Measurements from ENCODE around the gene GSTM2.
A peak's percentile ranks its signal among the peaks of the same experiment; 100 is the strongest.

GSTM2 gene

GRCh38 chr1:109629372-109630030 is 38.4 kb upstream of the GSTM2 start:
- DNase-seq (ENCODE audit: low spot score), result no peak

GRCh38 chr1:109630081-109630897 is 37.6 kb upstream of the GSTM2 start:
- DNase-seq (ENCODE audit: low spot score), result peak; percentile 73

GRCh38 chr1:109630898-109631512 is 36.9 kb upstream of the GSTM2 start:
- no peak for DNase-seq (ENCODE audit: low spot score)

- DNase-seq (ENCODE audit: low spot score), result no peak
Observed at GRCh38 chr1:109631513-109632505, 36.0 kb upstream of the GSTM2 start.

GRCh38 chr1:109632671-109633346 is 35.0 kb upstream of the GSTM2 start:
- peak; percentile 45 for DNase-seq (ENCODE audit: low spot score)

GRCh38 chr1:109634292-109634691 is 33.6 kb upstream of the GSTM2 start:
- peak; percentile 29 for DNase-seq (ENCODE audit: low spot score)

GRCh38 chr1:109634771-109635750 is 32.8 kb upstream of the GSTM2 start:
- peak; percentile 39 for DNase-seq (ENCODE audit: low spot score)

- DNase-seq (ENCODE audit: low spot score), result no peak
Observed at GRCh38 chr1:109635862-109636200, 32.0 kb upstream of the GSTM2 start.

- DNase-seq (ENCODE audit: low spot score), result peak; percentile 47
Observed at GRCh38 chr1:109636201-109636952, 31.5 kb upstream of the GSTM2 start.

GRCh38 chr1:109637446-109637845 is 30.4 kb upstream of the GSTM2 start:
- DNase-seq (ENCODE audit: low spot score), result no peak

GRCh38 chr1:109639063-109639840 is 28.6 kb upstream of the GSTM2 start:
- peak; percentile 43 for DNase-seq (ENCODE audit: low spot score)

GRCh38 chr1:109639841-109640184 is 28.0 kb upstream of the GSTM2 start:
- peak; percentile 49 for DNase-seq (ENCODE audit: low spot score)

- peak; percentile 92 for DNase-seq (ENCODE audit: low spot score)
Observed at GRCh38 chr1:109640285-109640865, 27.5 kb upstream of the GSTM2 start.

GRCh38 chr1:109641078-109641740 is 26.6 kb upstream of the GSTM2 start:
- DNase-seq (ENCODE audit: low spot score), result peak; percentile 37

GRCh38 chr1:109641861-109642260 is 26.0 kb upstream of the GSTM2 start:
- no peak for DNase-seq (ENCODE audit: low spot score)

GRCh38 chr1:109642626-109643025 is 25.2 kb upstream of the GSTM2 start:
- no peak for DNase-seq (ENCODE audit: low spot score)

GRCh38 chr1:109643385-109644230 is 24.2 kb upstream of the GSTM2 start:
- DNase-seq (ENCODE audit: low spot score), result peak; percentile 92
